GM23338 (cell line): ENCODE data around the gene NOP16. TPM values are rescaled to one million over a fixed set of nuclear protein-coding genes. Genes with fewer than 3 reads are reported as not detected.

Source experiments
- ATAC-seq: fragments of 200-7000 bp; cut with Tn5 transposase; 3 replicates; pipeline ENCODE4 v1.9.1; 2020
- DNase-seq: peaks from one replicate; pipeline ENCODE4 v3.0.0-alpha.2; 2015; ENCODE audit warnings: low spot score
- H2AFZ ChIP-seq: fragments of 200-600 bp; sonication (generic); 2 replicates; pipeline ENCODE4 v1.8.0; 2016; ENCODE audit warnings: antibody characterized with exemption, mild to moderate bottlenecking, moderate library complexity
- H3F3A ChIP-seq: fragments of 200-600 bp; sonication (generic); replicated peaks from 2 replicates; pipeline ENCODE4 v1.8.0; 2017; ENCODE audit warnings: antibody characterized with exemption, mixed run types, low read depth
- H3K27ac ChIP-seq: fragments of 200-600 bp; sonication (generic); 2 replicates; pipeline ENCODE4 v1.6.1; 2016; ENCODE audit warnings: low read depth
- H3K27me3 ChIP-seq: fragments of 200-600 bp; sonication (generic); 2 replicates; pipeline ENCODE4 v1.8.0; 2016; ENCODE audit warnings: mild to moderate bottlenecking, mixed run types, moderate library complexity; ENCODE audit not compliant: insufficient read depth
- H3K36me3 ChIP-seq: fragments of 200-600 bp; sonication (generic); 2 replicates; pipeline ENCODE4 v1.8.0; 2016; ENCODE audit warnings: mild to moderate bottlenecking; ENCODE audit not compliant: insufficient read depth
- H3K4me1 ChIP-seq: fragments of 200-600 bp; sonication (generic); 2 replicates; pipeline ENCODE4 v1.8.0; 2016; ENCODE audit warnings: mild to moderate bottlenecking, moderate library complexity; ENCODE audit not compliant: insufficient read depth
- H3K4me2 ChIP-seq: fragments of 200-600 bp; sonication (generic); 2 replicates; pipeline ENCODE4 v1.7.1; 2017; ENCODE audit warnings: mixed run types
- H3K4me3 ChIP-seq: fragments of 200-600 bp; sonication (generic); 2 replicates; pipeline ENCODE4 v1.6.1; 2016; ENCODE audit warnings: mixed run types
- H3K79me2 ChIP-seq: fragments of 200-600 bp; sonication (generic); replicated peaks from 2 replicates; pipeline ENCODE4 v1.8.0; 2017; ENCODE audit warnings: mild to moderate bottlenecking; ENCODE audit not compliant: insufficient read depth
- H3K9me2 ChIP-seq: fragments of 200-600 bp; sonication (generic); 2 replicates; pipeline ENCODE4 v1.8.0; 2017; ENCODE audit not compliant: insufficient read depth
- H4K20me1 ChIP-seq: fragments of 200-600 bp; sonication (generic); replicated peaks from 2 replicates; pipeline ENCODE4 v1.8.0; 2017; ENCODE audit warnings: mild to moderate bottlenecking; ENCODE audit not compliant: insufficient read depth
- H3K27ac Mint-ChIP-seq: 2 replicates; pipeline ENCODE4 v1.8.0; 2020; ENCODE audit warnings: inconsistent platforms, mild to moderate bottlenecking, moderate library complexity, mixed read lengths
- H3K27me3 Mint-ChIP-seq: 3 replicates; pipeline ENCODE4 v1.8.0; 2022; ENCODE audit warnings: low read depth, mild to moderate bottlenecking, moderate library complexity, mixed read lengths, inconsistent platforms; ENCODE audit not compliant: insufficient read depth, poor library complexity
- H3K36me3 Mint-ChIP-seq: 3 replicates; pipeline ENCODE4 v1.8.0; 2021; ENCODE audit warnings: low read depth, mild to moderate bottlenecking, inconsistent platforms, moderate library complexity, mixed read lengths
- H3K4me1 Mint-ChIP-seq: 3 replicates; pipeline ENCODE4 v1.8.0; 2020; ENCODE audit warnings: mild to moderate bottlenecking, inconsistent platforms, mixed read lengths
- H3K4me3 Mint-ChIP-seq: 3 replicates; pipeline ENCODE4 v1.8.0; 2021; ENCODE audit warnings: moderate library complexity, mild to moderate bottlenecking, inconsistent platforms, mixed read lengths
- H3K9me3 Mint-ChIP-seq: 3 replicates; pipeline ENCODE4 v1.8.0; 2020; ENCODE audit warnings: moderate library complexity, mild to moderate bottlenecking, inconsistent platforms, mixed read lengths
- CREB1 ChIP-seq: fragments of 250-450 bp; sonication (Bioruptor Pico); IDR thresholded peaks from 2 replicates; pipeline ENCODE4 v1.5.0; 2020; ENCODE audit warnings: low read depth, mild to moderate bottlenecking, moderate library complexity
- EZH2 ChIP-seq: fragments of 200-600 bp; sonication (generic); IDR thresholded peaks from one replicate; pipeline ENCODE4 v1.8.0; 2017; ENCODE audit warnings: antibody characterized with exemption, mild to moderate bottlenecking, low read depth; ENCODE audit not compliant: unreplicated experiment
- EZH2phosphoT487 ChIP-seq: fragments of 200-600 bp; sonication (generic); IDR thresholded peaks from one replicate; pipeline ENCODE4 v1.8.1; 2018; ENCODE audit warnings: antibody characterized with exemption; ENCODE audit not compliant: unreplicated experiment
- JUNB ChIP-seq: IDR thresholded peaks from one replicate; pipeline ENCODE4 v1.6.1; 2016; ENCODE audit warnings: antibody characterized with exemption; ENCODE audit not compliant: unreplicated experiment
- NANOG ChIP-seq: IDR thresholded peaks from 2 replicates; pipeline ENCODE4 v1.6.1; 2016; ENCODE audit warnings: antibody characterized with exemption, borderline replicate concordance
- POLR2AphosphoS5 ChIP-seq: IDR thresholded peaks from 2 replicates; pipeline ENCODE4 v1.6.1; 2016; ENCODE audit warnings: antibody characterized with exemption, low read depth
- STAT1 ChIP-seq: IDR thresholded peaks from one replicate; pipeline ENCODE4 v1.6.1; 2016; ENCODE audit warnings: antibody characterized with exemption; ENCODE audit not compliant: unreplicated experiment
- ZNF114 ChIP-seq: fragments of 250-450 bp; sonication (Bioruptor Pico); IDR thresholded peaks from 2 replicates; pipeline ENCODE4 v1.5.0; 2020; ENCODE audit warnings: mild to moderate bottlenecking, moderate library complexity
- ZNF331 ChIP-seq: fragments of 250-450 bp; sonication (Bioruptor Pico); IDR thresholded peaks from 2 replicates; pipeline ENCODE4 v1.5.0; 2020; ENCODE audit warnings: low read depth, mild to moderate bottlenecking, moderate library complexity
- polyA plus RNA-seq: library from polyadenylated mRNA; unstranded; fragments of >200 nt; fragmentation: Nextera tagmentation; extraction: Ambion mirVana; gene quantifications from 2 replicates; pipeline ENCODE4 v1.2.1, GENCODE V29; 2016
- total RNA-seq: library from RNA; depleted of rRNA; stranded (reverse); fragments of >200 nt; shearing (Covaris generic); gene quantifications from 2 replicates; pipeline ENCODE4 v1.2.3, GENCODE V29; 2014
- TF ChIP-seq, protein P1 (sequence below): IDR thresholded peaks from one replicate; pipeline ENCODE4 v1.6.1; 2018; ENCODE audit warnings: antibody characterized with exemption; ENCODE audit not compliant: unreplicated experiment
- TF ChIP-seq, protein P2 (sequence below): IDR thresholded peaks from 2 replicates; pipeline ENCODE4 v1.6.1; 2016; ENCODE audit warnings: antibody characterized with exemption
- TF ChIP-seq, protein P3 (sequence below), 2 experiments: fragments of 200-600 bp in 1 of 2; sonication (generic) in 1 of 2; conservative IDR thresholded peaks; 2 replicates each; pipeline versions ENCODE4 v1.5.1 to v1.6.1; 2016 to 2017; ENCODE audit warnings: antibody characterized with exemption in 2 of 2, low read depth in 2 of 2, mild to moderate bottlenecking in 2 of 2, moderate library complexity in 1 of 2

The NOP16 gene
- total and polyA plus RNA-seq, 2 experiments from 2014 or later, result 43.4 to 181 TPM

DNA sequence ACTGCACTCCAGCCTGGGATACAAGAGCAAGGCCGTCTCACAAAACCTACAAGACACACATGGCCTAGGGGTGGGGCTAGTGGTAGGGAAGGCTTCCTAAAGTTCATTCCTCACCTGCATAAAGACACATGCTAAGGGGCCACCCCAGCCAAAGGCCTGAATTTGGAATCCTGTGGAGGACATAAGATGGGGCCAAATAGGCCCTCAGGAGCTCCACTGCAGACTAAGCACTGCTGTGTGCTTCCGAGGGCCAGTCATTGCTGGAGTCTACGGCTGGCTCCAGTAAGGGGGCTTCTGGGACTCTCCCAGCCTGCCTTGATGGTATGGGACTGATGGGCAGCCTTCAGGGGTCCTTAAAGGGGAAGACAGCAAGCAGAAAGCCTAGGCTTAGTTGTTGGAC lies 5.7 kb downstream of the NOP16 start (continued):
- TF ChIP-seq, protein P1, sequence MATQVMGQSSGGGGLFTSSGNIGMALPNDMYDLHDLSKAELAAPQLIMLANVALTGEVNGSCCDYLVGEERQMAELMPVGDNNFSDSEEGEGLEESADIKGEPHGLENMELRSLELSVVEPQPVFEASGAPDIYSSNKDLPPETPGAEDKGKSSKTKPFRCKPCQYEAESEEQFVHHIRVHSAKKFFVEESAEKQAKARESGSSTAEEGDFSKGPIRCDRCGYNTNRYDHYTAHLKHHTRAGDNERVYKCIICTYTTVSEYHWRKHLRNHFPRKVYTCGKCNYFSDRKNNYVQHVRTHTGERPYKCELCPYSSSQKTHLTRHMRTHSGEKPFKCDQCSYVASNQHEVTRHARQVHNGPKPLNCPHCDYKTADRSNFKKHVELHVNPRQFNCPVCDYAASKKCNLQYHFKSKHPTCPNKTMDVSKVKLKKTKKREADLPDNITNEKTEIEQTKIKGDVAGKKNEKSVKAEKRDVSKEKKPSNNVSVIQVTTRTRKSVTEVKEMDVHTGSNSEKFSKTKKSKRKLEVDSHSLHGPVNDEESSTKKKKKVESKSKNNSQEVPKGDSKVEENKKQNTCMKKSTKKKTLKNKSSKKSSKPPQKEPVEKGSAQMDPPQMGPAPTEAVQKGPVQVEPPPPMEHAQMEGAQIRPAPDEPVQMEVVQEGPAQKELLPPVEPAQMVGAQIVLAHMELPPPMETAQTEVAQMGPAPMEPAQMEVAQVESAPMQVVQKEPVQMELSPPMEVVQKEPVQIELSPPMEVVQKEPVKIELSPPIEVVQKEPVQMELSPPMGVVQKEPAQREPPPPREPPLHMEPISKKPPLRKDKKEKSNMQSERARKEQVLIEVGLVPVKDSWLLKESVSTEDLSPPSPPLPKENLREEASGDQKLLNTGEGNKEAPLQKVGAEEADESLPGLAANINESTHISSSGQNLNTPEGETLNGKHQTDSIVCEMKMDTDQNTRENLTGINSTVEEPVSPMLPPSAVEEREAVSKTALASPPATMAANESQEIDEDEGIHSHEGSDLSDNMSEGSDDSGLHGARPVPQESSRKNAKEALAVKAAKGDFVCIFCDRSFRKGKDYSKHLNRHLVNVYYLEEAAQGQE, result no peak
- no peak for TF ChIP-seq STAT1
- TF ChIP-seq, protein P2, sequence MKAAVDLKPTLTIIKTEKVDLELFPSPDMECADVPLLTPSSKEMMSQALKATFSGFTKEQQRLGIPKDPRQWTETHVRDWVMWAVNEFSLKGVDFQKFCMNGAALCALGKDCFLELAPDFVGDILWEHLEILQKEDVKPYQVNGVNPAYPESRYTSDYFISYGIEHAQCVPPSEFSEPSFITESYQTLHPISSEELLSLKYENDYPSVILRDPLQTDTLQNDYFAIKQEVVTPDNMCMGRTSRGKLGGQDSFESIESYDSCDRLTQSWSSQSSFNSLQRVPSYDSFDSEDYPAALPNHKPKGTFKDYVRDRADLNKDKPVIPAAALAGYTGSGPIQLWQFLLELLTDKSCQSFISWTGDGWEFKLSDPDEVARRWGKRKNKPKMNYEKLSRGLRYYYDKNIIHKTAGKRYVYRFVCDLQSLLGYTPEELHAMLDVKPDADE, result no peak
- no peak for TF ChIP-seq ZNF331 (CRISPR knock-in tag)
- no peak for TF ChIP-seq NANOG
- TF ChIP-seq JUNB, result no peak
- TF ChIP-seq, protein P3, sequence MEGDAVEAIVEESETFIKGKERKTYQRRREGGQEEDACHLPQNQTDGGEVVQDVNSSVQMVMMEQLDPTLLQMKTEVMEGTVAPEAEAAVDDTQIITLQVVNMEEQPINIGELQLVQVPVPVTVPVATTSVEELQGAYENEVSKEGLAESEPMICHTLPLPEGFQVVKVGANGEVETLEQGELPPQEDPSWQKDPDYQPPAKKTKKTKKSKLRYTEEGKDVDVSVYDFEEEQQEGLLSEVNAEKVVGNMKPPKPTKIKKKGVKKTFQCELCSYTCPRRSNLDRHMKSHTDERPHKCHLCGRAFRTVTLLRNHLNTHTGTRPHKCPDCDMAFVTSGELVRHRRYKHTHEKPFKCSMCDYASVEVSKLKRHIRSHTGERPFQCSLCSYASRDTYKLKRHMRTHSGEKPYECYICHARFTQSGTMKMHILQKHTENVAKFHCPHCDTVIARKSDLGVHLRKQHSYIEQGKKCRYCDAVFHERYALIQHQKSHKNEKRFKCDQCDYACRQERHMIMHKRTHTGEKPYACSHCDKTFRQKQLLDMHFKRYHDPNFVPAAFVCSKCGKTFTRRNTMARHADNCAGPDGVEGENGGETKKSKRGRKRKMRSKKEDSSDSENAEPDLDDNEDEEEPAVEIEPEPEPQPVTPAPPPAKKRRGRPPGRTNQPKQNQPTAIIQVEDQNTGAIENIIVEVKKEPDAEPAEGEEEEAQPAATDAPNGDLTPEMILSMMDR (conservative IDR thresholded peaks at IDR 0.05; ENCODE audit: low read depth in 2 of 2), result no peak
- no peak for TF ChIP-seq EZH2phosphoT487
- TF ChIP-seq POLR2AphosphoS5, result no peak
- TF ChIP-seq CREB1 (CRISPR knock-in tag), result no peak

DNA sequence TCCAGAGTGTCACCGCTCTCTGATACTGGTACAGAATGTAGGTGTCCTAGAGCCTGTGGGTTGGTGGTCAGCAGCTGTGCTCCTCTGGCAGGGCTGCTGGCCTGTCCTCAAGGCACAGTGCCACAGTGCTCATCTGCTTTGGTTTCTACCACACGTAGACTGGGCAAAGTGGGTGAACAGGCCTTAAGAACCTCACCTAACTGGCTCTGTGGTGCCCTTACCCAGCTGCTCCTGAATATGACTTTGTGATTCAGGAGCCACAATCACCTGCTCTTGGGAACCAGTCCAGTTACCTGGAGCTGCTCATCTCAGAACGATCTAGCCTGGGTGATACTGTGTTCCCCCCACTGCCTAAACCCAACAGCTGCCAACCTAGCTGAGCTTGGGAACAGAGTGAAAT lies 6.4 kb downstream of the NOP16 start:
- no peak for ATAC-seq
- no peak overlapping the region for H3K27ac Mint-ChIP-seq

More for the DNA sequence above, 6.4 kb downstream of the NOP16 start:
- H3K4me3 ChIP-seq, result no peak overlapping the region
- Mint-ChIP-seq H3K4me3 (no peak overlapping the region), H3K9me3 (no peaks in the 10 kb centered on the region), H3K27me3 (peaks cover 2% of the 10 kb centered on the region), H3K36me3 (peaks cover 67% of the 10 kb centered on the region), H3K4me1 (peaks cover 8% of the 10 kb centered on the region)
- no peak overlapping the region for H3K4me2 ChIP-seq
- peaks cover 27% of the 10 kb centered on the region for H3K36me3 ChIP-seq
- peaks cover 3% of the 10 kb centered on the region; the same call in 1 of the 2 replicates for H3K4me1 ChIP-seq
- TF ChIP-seq ZNF114 (CRISPR knock-in tag) (no peak), EZH2 (no peak), STAT1 (no peak)
- TF ChIP-seq, protein P3 (conservative IDR thresholded peaks at IDR 0.05; ENCODE audit: low read depth in 2 of 2), result no peak
- H3K27me3 ChIP-seq, result no peaks in the 10 kb centered on the region
- H3K27ac ChIP-seq, result no peak overlapping the region
- H3K79me2 ChIP-seq, result peaks cover 19% of the 10 kb centered on the region
- peaks cover 15% of the 10 kb centered on the region; the same call in 1 of the 2 replicates for H3F3A ChIP-seq
- no peak overlapping the region for H2AFZ ChIP-seq
- no peaks in the 10 kb centered on the region for H3K9me2 ChIP-seq
- peaks cover 16% of the 10 kb centered on the region for H4K20me1 ChIP-seq
- DNase-seq, result no peak
